T-helper 9 cell (primary cell): ENCODE data around the gene CISTR.
"Not testable (repeated sequence)": the region's sequence is repeated elsewhere in the genome, so short reads cannot be mapped to it uniquely, and the experiment has no call there.

ENCODE experiments used
- DNase-seq: peaks from one replicate; pipeline ENCODE4 v3.0.0-alpha.2; 2020

The CISTR gene

GRCh38 chr12:53739214-53740129 lies 12.3 kb downstream of the CISTR start:
- no peak for DNase-seq

DNA sequence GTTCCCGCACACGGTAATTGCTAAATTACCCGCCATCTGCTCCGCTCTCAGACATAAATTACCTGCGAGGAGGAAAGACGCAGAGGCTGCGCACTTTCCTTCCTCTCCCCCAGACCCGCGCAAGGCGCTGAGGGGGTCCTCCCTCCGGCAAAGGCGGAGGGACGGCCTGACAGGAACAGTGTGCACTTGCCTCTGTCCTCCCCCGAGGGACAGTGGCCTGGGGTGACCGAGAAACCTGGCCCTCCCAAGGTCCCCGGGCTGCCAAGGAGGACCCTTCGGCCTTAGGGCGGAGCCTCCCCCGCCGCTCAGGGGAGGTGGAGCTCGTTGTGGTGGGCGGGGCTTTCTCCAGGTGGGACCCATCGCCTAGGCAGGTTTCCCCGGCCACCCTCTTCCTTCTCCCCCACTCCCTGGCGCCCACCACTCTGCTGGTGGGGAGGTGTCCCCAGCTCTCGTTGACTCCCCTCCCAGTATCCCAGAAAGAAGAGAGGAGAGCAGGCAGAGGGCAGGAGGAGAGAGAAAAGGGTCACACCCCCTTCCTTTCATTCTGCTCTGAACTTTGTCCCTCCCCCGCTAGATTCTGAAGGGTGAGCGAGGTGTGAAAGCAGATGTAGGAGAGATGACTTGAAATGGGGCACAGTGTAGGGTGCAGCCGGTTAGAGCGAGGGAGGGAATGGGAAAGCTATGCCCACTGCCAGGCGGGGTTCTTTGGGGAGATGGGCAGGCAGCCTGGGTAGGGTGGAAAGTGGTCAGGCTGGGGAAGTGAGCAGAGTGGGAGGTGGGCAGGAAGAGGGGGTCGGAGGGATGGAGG lies 13.2 kb downstream of the CISTR start:
- DNase-seq: peak; percentile 45

- DNase-seq: no peak
Observed at GRCh38 chr12:53737951-53738405, 13.8 kb downstream of the CISTR start.

- no peak for DNase-seq
Observed at GRCh38 chr12:53737093-53737808, 14.5 kb downstream of the CISTR start.

- no peak for DNase-seq
Observed at GRCh38 chr12:53736592-53736991, 15.2 kb downstream of the CISTR start.

DNA sequence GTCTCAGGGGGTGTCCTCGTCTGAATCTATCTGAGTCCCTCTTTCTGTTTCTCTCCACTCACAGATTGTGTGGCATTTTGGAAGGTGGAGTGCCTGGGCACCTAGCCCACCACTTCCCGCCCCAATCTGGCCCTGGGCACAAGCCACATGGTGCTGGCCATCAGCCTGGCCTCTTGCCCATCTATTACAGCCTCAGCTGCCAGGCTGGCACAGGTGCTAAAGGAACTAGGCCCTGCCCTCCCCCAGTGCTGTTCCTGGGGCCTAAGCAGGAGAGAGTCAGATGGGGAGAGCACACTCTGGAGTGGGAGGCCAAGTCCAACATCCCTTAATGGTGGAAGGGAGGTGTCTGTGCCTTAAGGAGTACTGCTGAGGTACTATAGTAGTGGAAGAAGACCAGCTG lies 16.2 kb downstream of the CISTR start:
- DNase-seq: no peak

- no peak for DNase-seq
Observed at GRCh38 chr12:53734425-53734824, 17.4 kb downstream of the CISTR start.

GRCh38 chr12:53733807-53734200 lies 18.0 kb downstream of the CISTR start:
- DNase-seq: no peak

DNA sequence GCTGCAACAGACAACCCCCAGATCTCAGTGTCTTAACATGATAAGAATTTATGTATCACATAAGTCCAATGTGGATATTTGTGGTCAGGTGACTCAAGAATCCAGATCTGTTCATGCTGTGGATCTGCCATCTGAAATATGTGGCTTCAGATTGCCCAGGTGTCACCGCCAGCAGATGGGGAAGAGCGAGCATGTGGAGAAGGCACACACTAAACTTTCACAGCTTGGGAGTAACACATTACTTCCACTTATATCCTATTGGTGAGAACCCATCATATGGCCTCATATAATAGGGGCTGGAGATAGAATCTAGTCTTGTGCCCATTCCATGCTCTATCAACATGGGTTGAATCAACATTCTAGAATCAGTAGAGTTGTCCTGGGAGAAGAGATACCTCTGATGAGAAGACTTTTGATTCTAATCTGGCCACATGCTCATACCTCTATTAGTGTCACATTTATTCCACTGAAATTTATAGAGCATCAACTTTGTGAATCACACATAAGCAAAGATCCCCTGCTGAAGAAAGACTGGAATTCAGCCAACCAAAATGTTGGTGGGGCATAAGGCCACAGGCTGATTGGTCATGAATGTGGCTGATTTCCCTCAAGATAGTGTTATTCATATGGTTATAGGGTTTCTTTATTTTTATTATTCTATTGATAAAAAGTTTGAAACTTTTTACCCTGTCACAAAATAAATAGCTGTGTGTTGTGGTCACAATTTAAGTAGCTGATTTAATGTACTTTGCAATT lies 18.6 kb downstream of the CISTR start:
- DNase-seq: no peak

- DNase-seq: no peak
Observed at GRCh38 chr12:53729644-53730043, 22.1 kb downstream of the CISTR start.

GRCh38 chr12:53728206-53728605 lies 23.6 kb downstream of the CISTR start:
- no peak for DNase-seq

GRCh38 chr12:53727310-53728041 lies 24.3 kb downstream of the CISTR start, which contains the start of gene CALCOCO1:
CALCOCO1 (minus strand) TSS chr12:53727452; CDS start chr12:53725242, 2,210 bp downstream.
- DNase-seq: peak; percentile 93

DNA sequence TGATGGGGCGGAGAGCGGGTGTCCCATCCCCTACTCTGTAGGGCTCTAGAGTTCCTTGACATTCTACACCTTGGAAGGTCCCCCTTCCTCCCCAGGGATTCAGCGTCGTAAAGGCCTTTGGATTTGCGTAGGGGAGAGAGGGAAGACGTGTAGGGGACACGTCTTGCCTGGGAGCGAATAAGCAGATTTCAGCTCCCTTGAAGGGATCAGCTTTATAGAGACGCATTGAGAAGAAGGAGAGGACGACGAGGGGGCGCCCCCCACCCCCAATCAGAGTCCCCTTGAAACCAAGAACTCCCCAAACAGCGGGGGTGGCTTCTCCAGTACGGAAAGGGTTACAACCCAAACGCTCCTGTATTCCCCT lies 24.9 kb downstream of the CISTR start:
- DNase-seq: no peak

- DNase-seq: no peak
Observed at GRCh38 chr12:53726341-53726740, 25.4 kb downstream of the CISTR start.

- no peak for DNase-seq
Observed at GRCh38 chr12:53725824-53726223, 26.0 kb downstream of the CISTR start.

DNA sequence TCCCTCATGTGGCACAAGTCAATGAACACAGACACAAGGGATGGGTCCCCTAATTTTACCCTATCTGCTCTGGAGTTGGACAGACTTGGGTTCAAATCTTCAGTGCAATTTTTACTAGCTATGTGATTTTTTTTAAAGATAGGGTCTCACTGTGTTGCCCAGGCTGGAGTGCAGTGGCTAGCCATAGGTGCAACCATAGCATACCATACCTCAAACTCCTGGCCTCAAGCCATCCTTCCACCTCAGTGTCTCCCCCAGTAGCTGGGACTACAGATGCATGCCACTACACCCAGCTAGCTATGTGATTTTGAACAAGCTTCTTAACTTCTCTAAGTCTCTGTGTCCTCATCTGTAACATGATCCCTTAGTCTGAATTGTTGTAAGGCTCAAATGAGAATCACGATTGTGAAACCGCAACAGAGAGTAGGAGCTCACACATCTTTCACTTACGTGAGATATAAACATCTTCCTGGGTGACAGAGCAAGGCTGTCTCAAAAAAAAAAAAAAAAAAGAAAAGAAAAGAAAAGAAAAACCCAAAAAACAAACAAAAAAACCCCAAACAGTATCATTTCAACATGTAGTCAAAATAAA lies 29.2 kb downstream of the CISTR start:
- no peak for DNase-seq

DNA sequence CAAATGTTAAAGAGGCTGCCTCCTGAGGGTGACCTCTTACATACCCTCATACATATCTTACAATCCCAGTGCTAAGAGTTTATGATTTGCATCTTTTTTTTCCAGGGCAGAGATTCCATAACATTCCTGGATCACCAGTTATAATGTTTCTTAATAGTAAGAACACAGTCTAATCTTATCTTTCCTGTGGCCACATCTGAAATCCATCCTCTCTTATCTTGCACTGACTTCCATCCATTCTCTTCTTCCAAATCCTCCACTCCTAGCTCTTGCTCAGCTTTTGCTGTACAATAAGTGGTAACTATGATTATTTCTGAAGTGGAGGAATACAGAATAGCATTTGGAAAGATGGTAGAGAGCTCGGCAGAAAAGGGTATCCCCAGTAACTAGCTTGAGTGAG lies 30.8 kb downstream of the CISTR start:
- DNase-seq: no peak

DNA sequence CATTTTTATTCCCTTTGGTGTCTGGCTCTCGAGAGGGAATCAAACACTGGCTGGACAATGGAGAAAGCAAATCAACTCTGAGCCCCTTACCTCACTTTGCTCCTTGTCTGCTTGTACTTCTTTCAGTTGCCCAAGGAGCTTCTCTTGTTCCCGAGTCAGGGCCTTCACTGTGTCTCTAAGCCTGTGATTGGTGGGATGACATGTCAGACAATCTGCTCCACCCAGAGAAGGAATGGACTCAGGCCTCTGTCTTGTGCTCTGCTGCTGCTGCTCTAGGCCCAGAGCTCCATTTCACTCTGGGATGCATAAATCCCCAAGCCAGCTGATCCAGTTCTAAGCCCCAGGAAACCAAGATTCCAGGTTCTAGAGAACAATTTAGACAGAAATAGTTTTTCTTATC lies 32.1 kb downstream of the CISTR start:
- DNase-seq: no peak

GRCh38 chr12:53718567-53718966 lies 33.2 kb downstream of the CISTR start:
- not testable (repeated sequence) for DNase-seq

DNA sequence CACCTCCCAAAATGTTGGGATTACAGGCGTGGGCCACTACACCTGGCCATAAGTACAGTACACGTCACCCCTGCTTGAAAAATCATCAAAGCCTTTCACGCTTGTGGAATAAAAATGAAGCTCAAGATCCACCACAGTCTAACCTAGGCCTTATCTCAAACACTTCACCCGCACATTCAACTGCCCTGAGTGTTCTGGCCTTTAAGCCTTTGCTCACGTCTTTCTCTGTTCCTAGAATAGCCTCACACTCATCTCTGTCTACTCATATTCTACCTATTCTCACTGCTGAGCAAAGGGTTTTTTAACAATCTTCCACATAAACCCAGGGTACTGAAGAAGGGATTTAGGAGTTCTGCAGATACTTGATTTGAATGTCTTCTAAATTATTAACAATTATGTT lies 34.5 kb downstream of the CISTR start:
- no peak for DNase-seq

GRCh38 chr12:53714004-53714403 lies 37.8 kb downstream of the CISTR start:
- no peak for DNase-seq
